Measurements from ENCODE around the gene OXTR.

- no peak for TF ChIP-seq EZH2 (IDR thresholded peaks at IDR 0.05; ENCODE audit: low read length)
- no peak for TF ChIP-seq CTCF (optimal IDR thresholded peaks at IDR 0.05 in 1 of 3, IDR thresholded peaks at IDR 0.05 in 1 of 3, conservative IDR thresholded peaks at IDR 0.05 in 1 of 3; ENCODE audit: extremely low read depth in 1 of 3, insufficient read depth in 2 of 3, low read length in 3 of 3)
These were observed 57.1 kb downstream of the OXTR start for GRCh38 chr3:8712045-8712907.
